GM12878 (cell line): ENCODE measurements around the gene IDH3A. TPM values are rescaled to one million over a fixed set of nuclear protein-coding genes. Genes with fewer than 3 reads are reported as not detected.

Source experiments
- ATAC-seq: fragments of 200-7000 bp; cut with Tn5 transposase; 3 replicates; pipeline ENCODE4 v1.9.1; 2020; ENCODE audit warnings: mild to moderate bottlenecking, moderate library complexity
- BruUV-seq: library from RNA; stranded (reverse); fragments of 400-500 nt; replicated peaks from 2 replicates; lab custom pipeline; 2021; lab: Mats Ljungman, UMichigan
- CTCF ChIA-PET: fragments of 300-600 bp; sonication (Branson Sonifier 250); formaldehyde crosslinking; extraction: SDS; loops from one replicate; lab custom pipeline; 2021; ENCODE audit warnings: inconsistent platforms; lab: Yijun Ruan, JAX
- POLR2A ChIA-PET: fragments of 350-600 bp; formaldehyde crosslinking; extraction: SDS; loops from one replicate; lab custom pipeline; 2021; ENCODE audit warnings: inconsistent platforms; lab: Charles Lee
- RAD21 ChIA-PET: fragments of 300-600 bp; sonication (Branson Sonifier 250); formaldehyde crosslinking; loops from one replicate; lab custom pipeline; 2023; ENCODE audit warnings: antibody characterized with exemption; ENCODE audit not compliant: unreplicated experiment; lab: Charles Lee
- SMC1A ChIA-PET: fragments of 300-600 bp; sonication (Branson Sonifier 250); formaldehyde crosslinking; loops from one replicate; lab custom pipeline; 2023; ENCODE audit not compliant: unreplicated experiment, uncharacterized antibody; lab: Charles Lee
- DNase-seq: peaks from one replicate; pipeline ENCODE4 v3.0.0-alpha.2; 2011; ENCODE audit warnings: low read depth, low spot score
- FAIRE-seq: peaks from 3 replicates; lab custom pipeline; 2011; peaks lifted over from hg19 to GRCh38; lab: Jason Lieb, UNC
- H2AFZ ChIP-seq: 2 replicates; pipeline ENCODE4 v1.6.0; 2011; ENCODE audit warnings: low read depth, low read length, control low read depth; ENCODE audit not compliant: control insufficient read depth
- H3K27ac ChIP-seq: 2 replicates; pipeline ENCODE4 v1.5.1; 2011; ENCODE audit warnings: control low read depth; ENCODE audit not compliant: control insufficient read depth, insufficient read depth
- H3K27me3 ChIP-seq, 2 experiments: replicated peaks in 1 of 2; 2 replicates each; pipeline versions ENCODE4 v1.6.0 to v1.6.1; 2011; ENCODE audit warnings: low read length in 1 of 2; ENCODE audit not compliant: control insufficient read depth in 2 of 2, insufficient read depth in 2 of 2
- H3K36me3 ChIP-seq, 2 experiments: 2 replicates each; pipeline ENCODE4 v1.5.1; 2011; ENCODE audit warnings: low read length in 1 of 2; ENCODE audit not compliant: control insufficient read depth in 2 of 2, insufficient read depth in 2 of 2
- H3K4me1 ChIP-seq: 2 replicates; pipeline ENCODE4 v1.6.1; 2011; ENCODE audit warnings: mild to moderate bottlenecking, low read length, moderate library complexity, mixed read lengths; ENCODE audit not compliant: control insufficient read depth, insufficient read depth
- H3K4me2 ChIP-seq: 2 replicates; pipeline ENCODE4 v1.6.0; 2011; ENCODE audit warnings: control low read depth; ENCODE audit not compliant: control insufficient read depth, insufficient read depth
- H3K4me3 ChIP-seq: fragments of 200-600 bp; sonication (generic); 2 replicates; pipeline ENCODE4 v1.5.1; 2016
- H3K79me2 ChIP-seq: 2 replicates; pipeline ENCODE4 v1.6.0; 2011; ENCODE audit warnings: low read length; ENCODE audit not compliant: control insufficient read depth, insufficient read depth
- H3K9ac ChIP-seq: 2 replicates; pipeline ENCODE4 v1.8.0; 2011; ENCODE audit warnings: low read length, control low read depth, mixed read lengths; ENCODE audit not compliant: control insufficient read depth, insufficient read depth
- H3K9me3 ChIP-seq: replicated peaks from 3 replicates; pipeline ENCODE4 v1.5.1; 2011; ENCODE audit warnings: mild to moderate bottlenecking, low read length; ENCODE audit not compliant: control insufficient read depth, insufficient read depth
- H4K20me1 ChIP-seq: 2 replicates; pipeline ENCODE4 v1.6.0; 2011; ENCODE audit not compliant: control insufficient read depth, insufficient read depth
- BCL11A ChIP-seq: IDR thresholded peaks from 2 replicates; pipeline ENCODE4 v1.6.1; 2011; ENCODE audit warnings: low read depth, low read length
- EP300 ChIP-seq, 2 experiments: fragments of 150-350 bp in 1 of 2; IDR thresholded peaks; 2 replicates each; pipeline ENCODE4 v1.6.1; 2011 to 2012; ENCODE audit warnings: low read depth in 2 of 2, low read length in 2 of 2, borderline replicate concordance in 1 of 2, improper control_type of control experiment in 1 of 2, inconsistent platforms in 1 of 2; ENCODE audit not compliant: control insufficient read depth in 1 of 2
- GABPA ChIP-seq: IDR thresholded peaks from 2 replicates; pipeline ENCODE4 v1.6.1; 2014; ENCODE audit warnings: antibody characterized with exemption, low read depth, mild to moderate bottlenecking, inconsistent platforms
- JUND ChIP-seq: IDR thresholded peaks from 2 replicates; pipeline ENCODE4 v1.6.1; 2012; ENCODE audit warnings: low read depth, mild to moderate bottlenecking, low read length, improper control_type of control experiment, moderate library complexity
- NFYA ChIP-seq: IDR thresholded peaks from 2 replicates; pipeline ENCODE4 v1.6.1; 2011; ENCODE audit warnings: low read depth, mild to moderate bottlenecking, low read length, improper control_type of control experiment, borderline replicate concordance
- RCOR1 ChIP-seq: conservative IDR thresholded peaks from 2 replicates; pipeline ENCODE4 v1.6.1; 2012; ENCODE audit warnings: low read depth, low read length, improper control_type of control experiment
- SP1 ChIP-seq: IDR thresholded peaks from one replicate; pipeline ENCODE4 v1.6.1; 2011; ENCODE audit warnings: low read depth, low read length
- TBL1XR1 ChIP-seq: IDR thresholded peaks from 2 replicates; pipeline ENCODE4 v1.6.1; 2012; ENCODE audit warnings: low read depth, low read length, improper control_type of control experiment
- ZNF24 ChIP-seq: fragments of 450-650 bp; IDR thresholded peaks from 2 replicates; pipeline ENCODE4 v1.6.1; 2017; ENCODE audit warnings: antibody characterized with exemption, mild to moderate bottlenecking
- WGBS: methylation state at CpG from one replicate; pipeline ENCODE4 v1.1.6; 2016; ENCODE audit warnings: low lambda C conversion rate; ENCODE audit not compliant: insufficient replicate concordance, insufficient coverage; ENCODE audit errors: missing lambda C conversion rate; 5-methylcytosine and 5-hydroxymethylcytosine counted together
- in situ Hi-C: fragments of 300-500 bp; cut with MboI; formaldehyde crosslinking; loops from 9 replicates; pipeline ENCODE4 v1.14.3; 2018; ENCODE audit warnings: mixed read lengths
- intact Hi-C: fragments of 100-400 bp; cut with micrococcal nuclease; formaldehyde crosslinking; loops from one replicate; pipeline ENCODE4 v1.14.2; 2022; ENCODE audit not compliant: unreplicated experiment
- polyA plus RNA-seq, 11 experiments: library from polyadenylated mRNA; depleted of rRNA in 4 of 11; unstranded in 6 of 11; stranded (reverse) in 5 of 11; fragments of >200 nt; fragmentation: Nextera tagmentation in 4 of 11; fragmentation: Illumina TruSeq in 1 of 11; extraction: Ambion mirVana in 4 of 11; extraction: Trizol in 1 of 11; gene quantifications; 1 replicate in 1 of 11; 2 replicates in 10 of 11; pipeline versions ENCODE4 v1.2.1 to v1.2.3, GENCODE V29; 2011 to 2016; ENCODE audit warnings: inconsistent platforms in 2 of 11, missing spikeins in 2 of 11, low read depth in 1 of 11
- total RNA-seq, 4 experiments: library from RNA; depleted of rRNA in 3 of 4; stranded (reverse); fragments of >200 nt in 3 of 4; fragmentation: Illumina TruSeq in 1 of 4; extraction: Trizol in 1 of 4; gene quantifications; 2 replicates each; pipeline versions ENCODE4 v1.2.1 to v1.2.3, GENCODE V29; 2013 to 2021
- TF ChIP-seq, protein P1 (sequence below): IDR thresholded peaks from 2 replicates; pipeline ENCODE4 v1.6.1; 2012; ENCODE audit warnings: improper control_type of control experiment, low read depth, low read length; ENCODE audit not compliant: insufficient replicate concordance
- TF ChIP-seq, protein P2 (sequence below): fragments of 450-650 bp; IDR thresholded peaks from 2 replicates; pipeline ENCODE4 v1.6.1; 2018; ENCODE audit warnings: mild to moderate bottlenecking, low read depth, moderate library complexity; ENCODE audit not compliant: partially characterized antibody

IDH3A gene
- total and polyA plus RNA-seq, 10 of the 15 experiments (the other 5 are each of a cell fraction or from before 2014, with no cell fraction given): 83.9 to 254 (median 195) TPM

DNA sequence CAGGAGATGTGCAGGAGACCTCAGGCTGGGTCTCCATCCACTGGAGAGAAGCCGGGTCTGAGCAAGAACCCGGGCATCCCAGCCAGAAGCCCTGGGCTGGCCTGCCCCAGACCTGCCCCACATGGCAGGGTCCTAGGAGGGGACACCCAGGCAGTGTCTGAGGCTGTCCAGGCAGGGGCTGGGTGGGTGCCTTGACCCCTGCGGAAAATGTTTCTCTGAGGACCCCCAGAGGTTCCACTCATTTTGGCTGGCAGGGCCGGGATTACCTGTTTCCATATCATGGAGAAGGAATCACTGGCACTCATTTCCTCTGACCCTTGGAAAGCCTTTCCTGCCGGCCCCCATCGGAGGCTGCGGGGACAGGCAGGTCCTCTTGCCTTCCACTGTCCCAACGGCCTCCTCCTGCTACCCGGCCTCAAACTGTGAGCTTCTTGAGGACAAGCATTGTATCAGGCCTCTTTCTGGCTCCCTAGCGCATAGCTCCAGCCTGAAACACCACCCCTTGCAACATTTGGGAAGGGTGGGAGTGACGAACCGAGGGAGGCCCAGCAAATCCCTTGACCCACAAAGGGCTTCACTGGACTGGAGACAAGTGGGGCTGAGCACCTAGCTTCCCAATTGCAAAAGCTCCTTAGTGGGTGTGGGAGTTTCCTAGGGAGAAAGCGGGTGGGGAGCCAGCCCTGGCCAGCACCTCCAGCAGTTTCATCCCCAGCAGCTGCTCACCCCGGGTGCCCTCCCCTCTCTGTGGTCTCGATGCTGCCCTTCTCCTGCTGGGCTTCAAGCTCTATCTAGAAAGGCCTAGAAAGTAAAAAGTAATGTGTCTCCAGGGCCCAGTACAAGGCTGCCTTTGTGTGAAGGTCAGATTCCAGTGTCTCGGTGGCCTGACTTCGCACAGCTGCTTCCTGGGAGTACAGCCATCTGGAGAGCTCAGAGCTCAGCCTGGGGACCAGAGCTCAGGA, 55.5 kb downstream of the IDH3A start (continued):
- TF ChIP-seq, protein P1, sequence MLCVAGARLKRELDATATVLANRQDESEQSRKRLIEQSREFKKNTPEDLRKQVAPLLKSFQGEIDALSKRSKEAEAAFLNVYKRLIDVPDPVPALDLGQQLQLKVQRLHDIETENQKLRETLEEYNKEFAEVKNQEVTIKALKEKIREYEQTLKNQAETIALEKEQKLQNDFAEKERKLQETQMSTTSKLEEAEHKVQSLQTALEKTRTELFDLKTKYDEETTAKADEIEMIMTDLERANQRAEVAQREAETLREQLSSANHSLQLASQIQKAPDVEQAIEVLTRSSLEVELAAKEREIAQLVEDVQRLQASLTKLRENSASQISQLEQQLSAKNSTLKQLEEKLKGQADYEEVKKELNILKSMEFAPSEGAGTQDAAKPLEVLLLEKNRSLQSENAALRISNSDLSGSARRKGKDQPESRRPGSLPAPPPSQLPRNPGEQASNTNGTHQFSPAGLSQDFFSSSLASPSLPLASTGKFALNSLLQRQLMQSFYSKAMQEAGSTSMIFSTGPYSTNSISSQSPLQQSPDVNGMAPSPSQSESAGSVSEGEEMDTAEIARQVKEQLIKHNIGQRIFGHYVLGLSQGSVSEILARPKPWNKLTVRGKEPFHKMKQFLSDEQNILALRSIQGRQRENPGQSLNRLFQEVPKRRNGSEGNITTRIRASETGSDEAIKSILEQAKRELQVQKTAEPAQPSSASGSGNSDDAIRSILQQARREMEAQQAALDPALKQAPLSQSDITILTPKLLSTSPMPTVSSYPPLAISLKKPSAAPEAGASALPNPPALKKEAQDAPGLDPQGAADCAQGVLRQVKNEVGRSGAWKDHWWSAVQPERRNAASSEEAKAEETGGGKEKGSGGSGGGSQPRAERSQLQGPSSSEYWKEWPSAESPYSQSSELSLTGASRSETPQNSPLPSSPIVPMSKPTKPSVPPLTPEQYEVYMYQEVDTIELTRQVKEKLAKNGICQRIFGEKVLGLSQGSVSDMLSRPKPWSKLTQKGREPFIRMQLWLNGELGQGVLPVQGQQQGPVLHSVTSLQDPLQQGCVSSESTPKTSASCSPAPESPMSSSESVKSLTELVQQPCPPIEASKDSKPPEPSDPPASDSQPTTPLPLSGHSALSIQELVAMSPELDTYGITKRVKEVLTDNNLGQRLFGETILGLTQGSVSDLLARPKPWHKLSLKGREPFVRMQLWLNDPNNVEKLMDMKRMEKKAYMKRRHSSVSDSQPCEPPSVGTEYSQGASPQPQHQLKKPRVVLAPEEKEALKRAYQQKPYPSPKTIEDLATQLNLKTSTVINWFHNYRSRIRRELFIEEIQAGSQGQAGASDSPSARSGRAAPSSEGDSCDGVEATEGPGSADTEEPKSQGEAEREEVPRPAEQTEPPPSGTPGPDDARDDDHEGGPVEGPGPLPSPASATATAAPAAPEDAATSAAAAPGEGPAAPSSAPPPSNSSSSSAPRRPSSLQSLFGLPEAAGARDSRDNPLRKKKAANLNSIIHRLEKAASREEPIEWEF: no peak

DNA sequence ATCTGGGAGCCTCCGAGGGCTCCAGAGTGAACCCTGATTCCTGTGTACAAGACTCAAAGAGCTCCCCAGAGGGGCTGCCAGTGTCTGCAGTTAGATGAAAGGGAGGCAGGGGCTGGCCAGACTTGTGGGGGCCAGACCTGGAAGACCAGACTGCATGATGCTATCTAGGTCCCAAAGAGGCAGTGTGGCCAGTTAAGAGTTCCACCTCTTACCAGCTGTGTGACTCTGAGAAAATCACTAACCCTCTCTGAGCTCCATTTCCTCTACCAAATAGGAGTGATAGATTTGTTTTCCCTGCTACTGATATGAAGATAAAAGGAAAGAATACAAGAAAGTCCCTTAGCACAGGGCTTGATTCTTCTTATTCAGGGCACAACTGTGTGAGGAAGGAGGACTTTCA, 56.2 kb downstream of the IDH3A start:
- intact Hi-C loops: no loop called here
- in situ Hi-C loops: no loop called here
- Histone ChIP-seq H3K36me3 (no peaks in the 10 kb centered on the region), H3K4me2 (no peak overlapping the region), H3K27me3 (no peaks in the 10 kb centered on the region; a peak in 1 of 4 replicates), H2AFZ (no peak overlapping the region), H3K9me3 (no peaks in the 10 kb centered on the region), H3K27ac (no peak overlapping the region), H3K9ac (no peak overlapping the region), H3K4me3 (no peak overlapping the region), H4K20me1 (no peaks in the 10 kb centered on the region), H3K79me2 (no peaks in the 10 kb centered on the region), H3K4me1 (no peaks in the 10 kb centered on the region)
- no TSS peak for BruUV-seq
- ChIA-PET SMC1A (interaction anchor here (1.1 kb wide), 1 partner anchor 10 kb away, joined by 5 read pairs; no protein-coding TSS in a partner anchor), POLR2A (interaction anchor here (1.0 kb wide), 1 partner anchor 10 kb away, joined by 3 read pairs; no protein-coding TSS in a partner anchor), RAD21 (interaction anchor here (0.8 kb wide), 1 partner anchor 9 kb away, joined by 7 read pairs; no protein-coding TSS in a partner anchor), CTCF (interaction anchor here (0.7 to 2.3 kb wide), 6 partner anchors 9 to 246 kb away, joined by 3 to 14 read pairs (median 4); no protein-coding TSS in a partner anchor)
- FAIRE-seq (no peak), DNase-seq (no peak), ATAC-seq (no peak)
- 24% methylated on average over 1 of the region's 1 CpG for WGBS
- TF ChIP-seq SP1: no peak
- TF ChIP-seq TBL1XR1: no peak
- TF ChIP-seq, protein P2, sequence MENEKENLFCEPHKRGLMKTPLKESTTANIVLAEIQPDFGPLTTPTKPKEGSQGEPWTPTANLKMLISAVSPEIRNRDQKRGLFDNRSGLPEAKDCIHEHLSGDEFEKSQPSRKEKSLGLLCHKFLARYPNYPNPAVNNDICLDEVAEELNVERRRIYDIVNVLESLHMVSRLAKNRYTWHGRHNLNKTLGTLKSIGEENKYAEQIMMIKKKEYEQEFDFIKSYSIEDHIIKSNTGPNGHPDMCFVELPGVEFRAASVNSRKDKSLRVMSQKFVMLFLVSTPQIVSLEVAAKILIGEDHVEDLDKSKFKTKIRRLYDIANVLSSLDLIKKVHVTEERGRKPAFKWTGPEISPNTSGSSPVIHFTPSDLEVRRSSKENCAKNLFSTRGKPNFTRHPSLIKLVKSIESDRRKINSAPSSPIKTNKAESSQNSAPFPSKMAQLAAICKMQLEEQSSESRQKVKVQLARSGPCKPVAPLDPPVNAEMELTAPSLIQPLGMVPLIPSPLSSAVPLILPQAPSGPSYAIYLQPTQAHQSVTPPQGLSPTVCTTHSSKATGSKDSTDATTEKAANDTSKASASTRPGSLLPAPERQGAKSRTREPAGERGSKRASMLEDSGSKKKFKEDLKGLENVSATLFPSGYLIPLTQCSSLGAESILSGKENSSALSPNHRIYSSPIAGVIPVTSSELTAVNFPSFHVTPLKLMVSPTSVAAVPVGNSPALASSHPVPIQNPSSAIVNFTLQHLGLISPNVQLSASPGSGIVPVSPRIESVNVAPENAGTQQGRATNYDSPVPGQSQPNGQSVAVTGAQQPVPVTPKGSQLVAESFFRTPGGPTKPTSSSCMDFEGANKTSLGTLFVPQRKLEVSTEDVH: no peak
- no peak for TF ChIP-seq EP300 (IDR thresholded peaks at IDR 0.05; ENCODE audit: borderline replicate concordance in 1 of 2, control insufficient read depth in 1 of 2, low read depth in 2 of 2, low read length in 2 of 2)
- no peak for TF ChIP-seq GABPA
- TF ChIP-seq RCOR1: no peak
- no peak for TF ChIP-seq NFYA
- no peak for TF ChIP-seq JUND
- no peak for TF ChIP-seq BCL11A
- TF ChIP-seq ZNF24: no peak
